GM20000 (cell line): ENCODE measurements around the gene RALY.
"Not testable (repeated sequence)": the region's sequence is repeated elsewhere in the genome, so short reads cannot be mapped to it uniquely, and the experiment has no call there.

Experiments
- DNase-seq: peaks from one replicate; pipeline ENCODE4 v3.0.0; 2012; ENCODE audit warnings: low spot score
- CTCF ChIP-seq: IDR thresholded peaks from 2 replicates; pipeline ENCODE4 v1.5.1; 2012; ENCODE audit warnings: mild to moderate bottlenecking, control low read depth; ENCODE audit errors: extremely low read depth, missing control alignments

The RALY gene

GRCh38 chr20:34023937-34024722, 30.4 kb downstream of the RALY start:
- no peak for TF ChIP-seq CTCF

GRCh38 chr20:34024723-34025351, 31.1 kb downstream of the RALY start:
- DNase-seq: no peak
- no peak for TF ChIP-seq CTCF

More at GRCh38 chr20:34023937-34024722, 30.4 kb downstream of the RALY start:
- no peak for DNase-seq

- not testable (repeated sequence) for DNase-seq
Measured at GRCh38 chr20:34028013-34028412, 34.3 kb downstream of the RALY start.

- DNase-seq: no peak
Measured at GRCh38 chr20:34029415-34029814, 35.7 kb downstream of the RALY start.

GRCh38 chr20:34030456-34030855, 36.7 kb downstream of the RALY start:
- DNase-seq: no peak
- no peak for TF ChIP-seq CTCF

More at GRCh38 chr20:34029415-34029814, 35.7 kb downstream of the RALY start:
- TF ChIP-seq CTCF: no peak

GRCh38 chr20:34033903-34034302, 40.2 kb downstream of the RALY start:
- DNase-seq: no peak
- TF ChIP-seq CTCF: no peak

- DNase-seq: peak; percentile 26
Measured at GRCh38 chr20:34037121-34037520, 43.4 kb downstream of the RALY start.

More at GRCh38 chr20:34037121-34037520, 43.4 kb downstream of the RALY start:
- no peak for TF ChIP-seq CTCF
